PC-3 (cell line): ENCODE data around the gene CDKN2B-AS1. TPM values are rescaled to one million over a fixed set of nuclear protein-coding genes. Genes with fewer than 3 reads are reported as not detected.

ENCODE experiments used
- ATAC-seq: fragments of 200-7000 bp; cut with Tn5 transposase; 2 replicates; pipeline ENCODE4 v1.9.1; 2020; ENCODE audit warnings: mild to moderate bottlenecking, moderate library complexity
- BruUV-seq: library from RNA; stranded (reverse); fragments of 400-500 nt; replicated peaks from 2 replicates; lab custom pipeline; 2021; lab: Mats Ljungman, UMichigan
- CTCF ChIA-PET: fragments of 300-600 bp; sonication (Branson Sonifier 250); formaldehyde crosslinking; loops from one replicate; lab custom pipeline; 2022; ENCODE audit warnings: antibody characterized with exemption; lab: Charles Lee
- POLR2A ChIA-PET: fragments of 300-600 bp; sonication (Branson Sonifier 250); formaldehyde crosslinking; loops from one replicate; lab custom pipeline; 2022; ENCODE audit warnings: antibody characterized with exemption; ENCODE audit not compliant: unreplicated experiment; lab: Charles Lee
- DNase-seq: peaks from one replicate; pipeline ENCODE4 v3.0.0-alpha.2; 2015
- H2AFZ ChIP-seq: fragments of 300-600 bp; sonication (generic); 2 replicates; pipeline ENCODE4 v1.6.0; 2016; ENCODE audit warnings: antibody characterized with exemption, low read length
- H3F3A ChIP-seq: fragments of 300-600 bp; sonication (generic); one replicate; pipeline ENCODE4 v1.6.0; 2017; ENCODE audit warnings: antibody characterized with exemption, low read length, control low read depth, mild to moderate bottlenecking; ENCODE audit not compliant: unreplicated experiment
- H3K27ac ChIP-seq: fragments of 300-600 bp; sonication (generic); 2 replicates; pipeline ENCODE4 v1.5.1; 2016; ENCODE audit warnings: mild to moderate bottlenecking, low read length
- H3K27me3 ChIP-seq: fragments of 300-600 bp; sonication (generic); 2 replicates; pipeline ENCODE4 v1.6.1; 2016; ENCODE audit warnings: low read length, mixed read lengths
- H3K36me3 ChIP-seq: fragments of 300-600 bp; sonication (generic); 2 replicates; pipeline ENCODE4 v1.6.1; 2016; ENCODE audit warnings: low read depth, mixed run types, low read length, mixed read lengths
- H3K4me1 ChIP-seq: fragments of 300-600 bp; sonication (generic); 2 replicates; pipeline ENCODE4 v1.5.1; 2016; ENCODE audit warnings: low read length; ENCODE audit not compliant: insufficient read depth
- H3K4me2 ChIP-seq: fragments of 300-600 bp; sonication (generic); 2 replicates; pipeline ENCODE4 v1.6.0; 2016; ENCODE audit warnings: low read length
- H3K4me3 ChIP-seq: fragments of 300-600 bp; sonication (generic); 2 replicates; pipeline ENCODE4 v1.5.1; 2016; ENCODE audit warnings: mild to moderate bottlenecking, low read length, mixed read lengths
- H3K79me2 ChIP-seq: fragments of 300-600 bp; sonication (generic); 2 replicates; pipeline ENCODE4 v1.6.1; 2017; ENCODE audit warnings: low read length, mixed read lengths
- H3K9ac ChIP-seq: fragments of 300-600 bp; sonication (generic); 2 replicates; pipeline ENCODE4 v1.6.0; 2016; ENCODE audit warnings: mild to moderate bottlenecking, low read length
- H3K9me2 ChIP-seq: fragments of 300-600 bp; sonication (generic); replicated peaks from 2 replicates; pipeline ENCODE4 v1.6.1; 2016; ENCODE audit warnings: mixed run types, low read length, mixed read lengths
- H3K9me3 ChIP-seq: fragments of 300-600 bp; sonication (generic); 2 replicates; pipeline ENCODE4 v1.6.1; 2016; ENCODE audit warnings: low read length, mixed read lengths
- H4K20me1 ChIP-seq: fragments of 300-600 bp; sonication (generic); 2 replicates; pipeline ENCODE4 v1.6.1; 2016; ENCODE audit warnings: low read length, mixed read lengths
- CTCF ChIP-seq: fragments of 300-600 bp; sonication (generic); conservative IDR thresholded peaks from 2 replicates; pipeline ENCODE4 v1.5.1; 2017; ENCODE audit warnings: antibody characterized with exemption, low read depth, mild to moderate bottlenecking, low read length
- EZH2 ChIP-seq: fragments of 300-600 bp; sonication (generic); IDR thresholded peaks from one replicate; pipeline ENCODE4 v1.6.1; 2017; ENCODE audit warnings: antibody characterized with exemption, mild to moderate bottlenecking, low read length; ENCODE audit not compliant: unreplicated experiment
- EZH2phosphoT487 ChIP-seq: fragments of 300-600 bp; sonication (generic); IDR thresholded peaks from 2 replicates; pipeline ENCODE4 v1.6.1; 2018; ENCODE audit warnings: mild to moderate bottlenecking, antibody characterized with exemption, low read length, borderline replicate concordance
- intact Hi-C: fragments of 100-400 bp; cut with micrococcal nuclease; formaldehyde crosslinking; loops from 2 replicates; pipeline ENCODE4 v1.9.0; 2023
- total RNA-seq: library from RNA; depleted of rRNA; stranded (reverse); fragments of >200 nt; gene quantifications from 2 replicates; pipeline ENCODE4 v1.2.3, GENCODE V29; 2014

CDKN2B-AS1 gene
- total RNA-seq, 1 experiment from 2014 or later, result 2.0 TPM

GRCh38 chr9:22037954-22038690 is 43.5 kb downstream of the CDKN2B-AS1 start:
- no TSS peak for BruUV-seq
- Histone ChIP-seq H3K9me2 (no peaks in the 10 kb centered on the region), H3F3A (peaks cover 7% of the 10 kb centered on the region), H3K79me2 (no peaks in the 10 kb centered on the region), H3K9ac (0 out of 2 replicates have a peak overlapping the region, but pooled peaks have one; percentile 11), H3K27ac (no peak overlapping the region), H2AFZ (no peak overlapping the region), H3K4me2 (no peak overlapping the region), H3K9me3 (no peaks in the 10 kb centered on the region), H3K4me3 (no peak overlapping the region), H3K4me1 (peaks cover 62% of the 10 kb centered on the region), H3K36me3 (no peaks in the 10 kb centered on the region), H3K27me3 (no peaks in the 10 kb centered on the region), H4K20me1 (no peaks in the 10 kb centered on the region)
- CTCF ChIA-PET, result interaction anchor here (0.5 kb wide), 1 partner anchor 201 kb away, joined by 3 read pairs; no protein-coding TSS in a partner anchor
- intact Hi-C loops, result loop anchor here (2.0 kb wide), 1 partner anchor 225 kb away; no protein-coding TSS in a partner anchor
- POLR2A ChIA-PET, result no interaction called here
- TF ChIP-seq CTCF (peak; percentile 44), EZH2 (no peak)
- no peak; the same call in 1 of the 2 replicates for ATAC-seq
- peak; percentile 48 for DNase-seq

GRCh38 chr9:22039258-22039657 is 44.7 kb downstream of the CDKN2B-AS1 start:
- ATAC-seq, result no peak
- H3K4me2 ChIP-seq, result no peak overlapping the region
- peak overlapping the region; percentile 95; the same call in 1 of the 2 replicates for H3K27ac ChIP-seq
- no peak overlapping the region for H2AFZ ChIP-seq
- no peaks in the 10 kb centered on the region for H3K36me3 ChIP-seq
- no peaks in the 10 kb centered on the region for H3K27me3 ChIP-seq
- no peak for TF ChIP-seq EZH2
- no TSS peak for BruUV-seq
- H3K9me2 ChIP-seq, result no peaks in the 10 kb centered on the region
- no peak overlapping the region for H3K9ac ChIP-seq
- H3K79me2 ChIP-seq, result no peaks in the 10 kb centered on the region
- POLR2A ChIA-PET, result interaction anchor here (0.8 to 0.9 kb wide), 2 partner anchors 30 to 209 kb away, joined by 4 read pairs; partner anchors contain the start of gene CDKN2B
- H3K9me3 ChIP-seq, result no peaks in the 10 kb centered on the region
- H3K4me3 ChIP-seq, result no peak overlapping the region
- CTCF ChIA-PET, result interaction anchor here (0.6 kb wide), 1 partner anchor 175 kb away, joined by 8 read pairs; no protein-coding TSS in a partner anchor
- no peaks in the 10 kb centered on the region for H4K20me1 ChIP-seq
- peak; percentile 21 for DNase-seq
- peaks cover 7% of the 10 kb centered on the region for H3F3A ChIP-seq
- intact Hi-C loops, result loop anchor here (2.0 kb wide), 1 partner anchor 226 kb away; no protein-coding TSS in a partner anchor
- H3K4me1 ChIP-seq, result peaks cover 70% of the 10 kb centered on the region

- no peaks in the 10 kb centered on the region for H3K9me2 ChIP-seq
- no peaks in the 10 kb centered on the region for H4K20me1 ChIP-seq
- TSS peak; percentile 87 for BruUV-seq
- ChIA-PET POLR2A (interaction anchor here (0.6 to 1.3 kb wide), 2 partner anchors 32 to 171 kb away, joined by 3 read pairs; partner anchors contain the start of gene CDKN2B), CTCF (interaction anchor here (0.5 to 1.8 kb wide), 2 partner anchors 32 to 46 kb away, joined by 3 to 7 read pairs; partner anchors contain the start of genes CDKN2B and CDKN2B-AS1)
- no peaks in the 10 kb centered on the region for H3K79me2 ChIP-seq
- H3K9me3 ChIP-seq, result no peaks in the 10 kb centered on the region
- H3K27ac ChIP-seq, result peak overlapping the region; percentile 95
- H3K9ac ChIP-seq, result peak overlapping the region; percentile 66
- H3K4me1 ChIP-seq, result peaks cover 79% of the 10 kb centered on the region
- peaks cover 7% of the 10 kb centered on the region for H3F3A ChIP-seq
- H3K4me2 ChIP-seq, result peak overlapping the region; percentile 44
- no peaks in the 10 kb centered on the region for H3K36me3 ChIP-seq
- no peaks in the 10 kb centered on the region for H3K27me3 ChIP-seq
- H3K4me3 ChIP-seq, result peak overlapping the region; percentile 0; the same call in 1 of the 2 replicates
- intact Hi-C loops, result loop anchor here (5.0 kb wide), 3 partner anchors 33 to 202 kb away; partner anchors contain the start of gene CDKN2B
- ATAC-seq, result peak; percentile 72
- TF ChIP-seq CTCF (no peak), EZH2 (no peak), EZH2phosphoT487 (no peak)
- peak; percentile 66 for DNase-seq
- H2AFZ ChIP-seq, result no peak overlapping the region
Observed at GRCh38 chr9:22040760-22041159, 46.2 kb downstream of the CDKN2B-AS1 start.
